NCI-H524 (cell line): ENCODE measurements around the gene FRYL.
"Not testable (repeated sequence)": the region's sequence is repeated elsewhere in the genome, so short reads cannot be mapped to it uniquely, and the experiment has no call there.

ENCODE experiments used
- DNase-seq, 2 experiments: peaks; one replicate each; lab custom pipeline; 2025; lab: John Stamatoyannopoulos, UW

FRYL gene

GRCh38 chr4:48490012-48490679, 289.9 kb downstream of the FRYL start, which contains the start of gene ZAR1:
ZAR1 (plus strand) TSS chr4:48490252; CDS start chr4:48490292, 40 bp downstream.
- peak in 1 of 2 experiments; percentile 32 for DNase-seq

- no peak for DNase-seq
Measured at GRCh38 chr4:48489683-48490011, 290.4 kb downstream of the FRYL start.

GRCh38 chr4:48484494-48485168, 295.4 kb downstream of the FRYL start:
- no peak for DNase-seq

- DNase-seq: peak in 1 of 2 experiments; percentile 28
Measured at GRCh38 chr4:48483777-48484493, 296.1 kb downstream of the FRYL start.

- DNase-seq: peak in 1 of 2 experiments; percentile 54
Measured at GRCh38 chr4:48483006-48483776, 296.9 kb downstream of the FRYL start, which contains the start of gene SLC10A4. SLC10A4 (plus strand) TSS chr4:48483343; CDS start chr4:48483562, 219 bp downstream.

GRCh38 chr4:48481581-48481980, 298.5 kb downstream of the FRYL start:
- no peak for DNase-seq

GRCh38 chr4:48478273-48478672, 301.8 kb downstream of the FRYL start:
- DNase-seq: no peak

- DNase-seq: no peak
Measured at GRCh38 chr4:48475770-48476169, 304.3 kb downstream of the FRYL start.

GRCh38 chr4:48472794-48473193, 307.3 kb downstream of the FRYL start:
- DNase-seq: no peak

- no peak for DNase-seq
Measured at GRCh38 chr4:48470570-48470969, 309.5 kb downstream of the FRYL start.

- no peak for DNase-seq
Measured at GRCh38 chr4:48470137-48470536, 309.9 kb downstream of the FRYL start.

GRCh38 chr4:48467891-48468290, 312.2 kb downstream of the FRYL start:
- DNase-seq: peak in 1 of 2 experiments; percentile 3

GRCh38 chr4:48467442-48467841, 312.6 kb downstream of the FRYL start:
- DNase-seq: peak in 1 of 2 experiments; percentile 4

- DNase-seq: no peak
Measured at GRCh38 chr4:48462363-48462762, 317.7 kb downstream of the FRYL start.

- DNase-seq: no peak
Measured at GRCh38 chr4:48461000-48461399, 319.1 kb downstream of the FRYL start.

GRCh38 chr4:48454591-48454990, 325.5 kb downstream of the FRYL start:
- no peak for DNase-seq

GRCh38 chr4:48451656-48452055, 328.4 kb downstream of the FRYL start:
- not testable (repeated sequence) for DNase-seq

GRCh38 chr4:48450740-48451139, 329.3 kb downstream of the FRYL start:
- DNase-seq: no peak

- no peak for DNase-seq
Measured at GRCh38 chr4:48449151-48449550, 330.9 kb downstream of the FRYL start.
